ENCODE measurements around the gene GRK6. TPM values are rescaled to one million over a fixed set of nuclear protein-coding genes. Genes with fewer than 3 reads are reported as not detected.
A peak's percentile ranks its signal among the peaks of the same experiment; 100 is the strongest.

Gene GRK6
- total RNA-seq, 1 experiment from 2014 or later = 75.2 TPM

DNA sequence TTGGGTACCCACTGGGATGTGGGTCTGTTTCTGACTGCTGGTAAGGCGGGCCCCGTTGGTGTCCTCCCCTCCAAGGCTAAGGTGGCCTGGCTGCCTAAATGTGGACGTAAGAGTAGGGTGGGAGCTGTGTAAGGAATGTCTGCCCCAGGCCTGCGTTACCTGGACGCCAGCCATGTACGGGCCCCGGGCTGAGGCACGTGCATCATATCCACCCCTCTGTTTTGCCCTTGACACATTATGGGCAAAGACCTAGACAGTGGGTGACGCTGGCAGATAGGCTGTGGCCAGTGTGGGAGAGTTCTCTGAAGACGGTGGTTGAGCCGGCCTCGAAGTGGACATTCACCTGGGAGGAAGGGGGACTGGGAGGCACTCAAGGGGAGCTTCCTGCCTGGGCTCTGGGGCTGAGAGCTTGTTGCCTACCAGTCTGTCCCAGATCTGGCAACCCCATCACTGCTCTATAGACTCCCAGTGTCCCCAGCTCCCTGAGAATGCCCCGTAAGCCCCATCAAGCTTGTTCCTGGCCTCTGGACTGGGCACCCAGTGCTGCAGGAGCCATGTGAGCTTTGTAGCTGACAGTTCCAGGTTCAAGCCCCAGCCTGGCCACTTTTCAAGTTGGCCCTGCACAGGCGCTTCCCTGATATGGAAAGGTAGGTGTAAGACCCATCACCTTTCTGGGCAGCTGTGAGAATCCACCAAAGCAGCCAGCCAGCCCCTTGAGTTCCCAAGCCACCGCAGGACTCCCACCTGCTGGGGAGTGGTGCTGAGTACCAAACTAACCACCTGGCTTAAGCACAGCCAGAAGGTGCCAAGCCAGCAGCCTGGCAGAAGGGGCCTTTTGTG, 16.9 kb downstream of the GRK6 start:
- Histone ChIP-seq H3K4me1 (ENCODE audit: insufficient read depth, low read length) (no peaks in the 10 kb centered on the region; the same call in 1 of the 2 replicates), H3K4me2 (ENCODE audit: insufficient read depth, insufficient read length, low read length) (no peak overlapping the region), H3K9me3 (ENCODE audit: control insufficient read depth, low read depth, low read length) (no peaks in the 10 kb centered on the region), H2BK15ac (ENCODE audit: low read depth, low read length) (no peak overlapping the region), H3K56ac (ENCODE audit: insufficient read length, low read depth, low read length) (no peak overlapping the region), H2AFZ (ENCODE audit: low read length) (no peak overlapping the region), H4K8ac (replicated peaks; ENCODE audit: insufficient read length, low read depth, low read length) (no peak overlapping the region), H3K27ac (ENCODE audit: insufficient read length, low read depth, low read length) (no peak overlapping the region), H3K79me1 (ENCODE audit: insufficient read depth, low read depth, low read length, poor library complexity, severe bottlenecking) (no peaks in the 10 kb centered on the region), H3K14ac (ENCODE audit: insufficient read depth, low read length) (no peak overlapping the region; the same call in 1 of the 2 replicates), H3K23ac (ENCODE audit: insufficient read length, low read depth, low read length) (no peak overlapping the region), H4K91ac (ENCODE audit: insufficient read length, low read depth, low read length) (no peak overlapping the region), H3K23me2 (ENCODE audit: insufficient read length, low read depth, low read length, poor library complexity, severe bottlenecking) (peaks cover 7% of the 10 kb centered on the region), H2BK120ac (ENCODE audit: low read depth, low read length, poor library complexity, severe bottlenecking) (no peak overlapping the region), H2BK12ac (ENCODE audit: insufficient read length, low read depth, low read length) (no peak overlapping the region), H4K20me1 (ENCODE audit: control insufficient read depth, insufficient read depth, insufficient read length) (no peaks in the 10 kb centered on the region), H4K5ac (ENCODE audit: insufficient read length, low read depth, low read length) (no peak overlapping the region), H3K79me2 (ENCODE audit: insufficient read depth, low read length) (no peaks in the 10 kb centered on the region), H3T11ph (ENCODE audit: low read length) (no peak overlapping the region), H3K18ac (ENCODE audit: insufficient read length, low read depth, low read length) (no peak overlapping the region), H2BK20ac (ENCODE audit: low read depth, low read length, poor library complexity, severe bottlenecking) (no peak overlapping the region), H2AK5ac (ENCODE audit: insufficient read length, low read length) (no peak overlapping the region), H2BK5ac (ENCODE audit: insufficient read length, low read length) (no peak overlapping the region), H3K9ac (ENCODE audit: extremely low read depth, insufficient read length, low read length) (no peak overlapping the region), H3K27me3 (ENCODE audit: insufficient read depth, low read length) (no peaks in the 10 kb centered on the region; the same call in 1 of the 2 replicates), H3K4ac (ENCODE audit: low read depth, low read length) (no peak overlapping the region)
- Mint-ChIP-seq H3K4me3 (no peak overlapping the region), H3K4me1 (peaks cover 43 to 44% of the 10 kb centered on the region in 2 experiments), H3K27ac (0 out of 7 replicates have a peak overlapping the region, but pooled peaks of 1 of the 3 experiments have one; percentile 44), H3K27me3 (ENCODE audit: low read depth) (peaks cover 20% of the 10 kb centered on the region), H3K36me3 (ENCODE audit: insufficient read depth in 1 of 3, low read depth in 3 of 3) (peaks cover 13 to 30% (median 22%) of the 10 kb centered on the region in 3 experiments), H3K9me3 (peaks cover 0 to 3% of the 10 kb centered on the region in 2 experiments; a peak in 1 of 5 replicates)
- no peak for DNase-seq
- TF ChIP-seq CTCF (conservative IDR thresholded peaks at IDR 0.05) = no peak
- no CpG with 5 or more reads among the region's 15 CpGs for WGBS (ENCODE audit: extremely low coverage, insufficient read length, low lambda C conversion rate)
